Measurements from ENCODE around the gene SNN. TPM values are rescaled to one million over a fixed set of nuclear protein-coding genes. Genes with fewer than 3 reads are reported as not detected.

SNN gene
- total RNA-seq, 1 donor from 2014 or later = 80.6 TPM

- peaks cover 1% of the 10 kb centered on the region for H3K4me1 Mint-ChIP-seq (ENCODE audit: low read depth)
- TF ChIP-seq CTCF (IDR thresholded peaks at IDR 0.05; ENCODE audit: unreplicated experiment) = no peak
- no peaks in the 10 kb centered on the region for H3K9me3 Mint-ChIP-seq (ENCODE audit: low read depth)
- H3K36me3 Mint-ChIP-seq (ENCODE audit: insufficient read depth) = peaks cover 26% of the 10 kb centered on the region
- DNase-seq (ENCODE audit: low spot score, unreplicated experiment) = no peak
- H3K27me3 Mint-ChIP-seq = no peaks in the 10 kb centered on the region
- peak overlapping the region; percentile 43 for H3K27ac Mint-ChIP-seq
- H3K4me3 Mint-ChIP-seq (ENCODE audit: low read depth) = no peak overlapping the region
Measured at GRCh38 chr16:11679941-11680911, 12.0 kb downstream of the SNN start.

- Mint-ChIP-seq H3K27ac (peak overlapping the region; percentile 11), H3K4me1 (ENCODE audit: low read depth) (no peaks in the 10 kb centered on the region), H3K27me3 (no peaks in the 10 kb centered on the region), H3K36me3 (ENCODE audit: insufficient read depth) (peaks cover 27% of the 10 kb centered on the region), H3K4me3 (ENCODE audit: low read depth) (no peak overlapping the region), H3K9me3 (ENCODE audit: low read depth) (no peaks in the 10 kb centered on the region)
- TF ChIP-seq CTCF (IDR thresholded peaks at IDR 0.05; ENCODE audit: unreplicated experiment) = no peak
- no peak for DNase-seq (ENCODE audit: low spot score, unreplicated experiment)
Measured at GRCh38 chr16:11681556-11681955, 13.3 kb downstream of the SNN start.

- H3K9me3 Mint-ChIP-seq (ENCODE audit: low read depth) = no peaks in the 10 kb centered on the region
- peaks cover 26% of the 10 kb centered on the region for H3K36me3 Mint-ChIP-seq (ENCODE audit: insufficient read depth)
- no peak for DNase-seq (ENCODE audit: low spot score, unreplicated experiment)
- no peak for TF ChIP-seq CTCF (IDR thresholded peaks at IDR 0.05; ENCODE audit: unreplicated experiment)
- H3K27me3 Mint-ChIP-seq = no peaks in the 10 kb centered on the region
- no peak overlapping the region for H3K4me3 Mint-ChIP-seq (ENCODE audit: low read depth)
- H3K4me1 Mint-ChIP-seq (ENCODE audit: low read depth) = no peaks in the 10 kb centered on the region
- peak overlapping the region; percentile 31 for H3K27ac Mint-ChIP-seq
Measured at GRCh38 chr16:11681976-11682654, 13.9 kb downstream of the SNN start.

- no peak for TF ChIP-seq CTCF (IDR thresholded peaks at IDR 0.05; ENCODE audit: unreplicated experiment)
- Mint-ChIP-seq H3K9me3 (ENCODE audit: low read depth) (no peaks in the 10 kb centered on the region), H3K4me3 (ENCODE audit: low read depth) (no peak overlapping the region), H3K36me3 (ENCODE audit: insufficient read depth) (peaks cover 28% of the 10 kb centered on the region), H3K4me1 (ENCODE audit: low read depth) (no peaks in the 10 kb centered on the region), H3K27me3 (no peaks in the 10 kb centered on the region), H3K27ac (peak overlapping the region; percentile 46)
- no peak for DNase-seq (ENCODE audit: low spot score, unreplicated experiment)
Measured at GRCh38 chr16:11682655-11683096, 14.4 kb downstream of the SNN start.

- H3K9me3 Mint-ChIP-seq (ENCODE audit: low read depth) = no peaks in the 10 kb centered on the region
- peaks cover 29% of the 10 kb centered on the region for H3K36me3 Mint-ChIP-seq (ENCODE audit: insufficient read depth)
- H3K4me1 Mint-ChIP-seq (ENCODE audit: low read depth) = no peaks in the 10 kb centered on the region
- H3K4me3 Mint-ChIP-seq (ENCODE audit: low read depth) = no peak overlapping the region
- no peak overlapping the region for H3K27ac Mint-ChIP-seq
- no peak for DNase-seq (ENCODE audit: low spot score, unreplicated experiment)
- H3K27me3 Mint-ChIP-seq = no peaks in the 10 kb centered on the region
- TF ChIP-seq CTCF (IDR thresholded peaks at IDR 0.05; ENCODE audit: unreplicated experiment) = no peak
Measured at GRCh38 chr16:11683145-11683544, 14.9 kb downstream of the SNN start.
